GM12891 (cell line): ENCODE results near the gene SH3TC2.

Source experiments
- PAX5 ChIP-seq: IDR thresholded peaks from 2 replicates; pipeline ENCODE4 v1.6.1; 2011; ENCODE audit warnings: low read length, moderate library complexity, mild to moderate bottlenecking; ENCODE audit not compliant: insufficient read depth, severe bottlenecking
- POLR2A ChIP-seq: IDR thresholded peaks from 2 replicates; pipeline ENCODE4 v1.6.1; 2011; ENCODE audit warnings: low read depth, low read length, control low read depth
- POLR2AphosphoS5 ChIP-seq: IDR thresholded peaks from 2 replicates; pipeline ENCODE4 v1.6.1; 2011; ENCODE audit warnings: low read depth, low read length, control low read depth
- TAF1 ChIP-seq: IDR thresholded peaks from 2 replicates; pipeline ENCODE4 v1.6.1; 2011; ENCODE audit warnings: low read depth, low read length, control low read depth

DNA sequence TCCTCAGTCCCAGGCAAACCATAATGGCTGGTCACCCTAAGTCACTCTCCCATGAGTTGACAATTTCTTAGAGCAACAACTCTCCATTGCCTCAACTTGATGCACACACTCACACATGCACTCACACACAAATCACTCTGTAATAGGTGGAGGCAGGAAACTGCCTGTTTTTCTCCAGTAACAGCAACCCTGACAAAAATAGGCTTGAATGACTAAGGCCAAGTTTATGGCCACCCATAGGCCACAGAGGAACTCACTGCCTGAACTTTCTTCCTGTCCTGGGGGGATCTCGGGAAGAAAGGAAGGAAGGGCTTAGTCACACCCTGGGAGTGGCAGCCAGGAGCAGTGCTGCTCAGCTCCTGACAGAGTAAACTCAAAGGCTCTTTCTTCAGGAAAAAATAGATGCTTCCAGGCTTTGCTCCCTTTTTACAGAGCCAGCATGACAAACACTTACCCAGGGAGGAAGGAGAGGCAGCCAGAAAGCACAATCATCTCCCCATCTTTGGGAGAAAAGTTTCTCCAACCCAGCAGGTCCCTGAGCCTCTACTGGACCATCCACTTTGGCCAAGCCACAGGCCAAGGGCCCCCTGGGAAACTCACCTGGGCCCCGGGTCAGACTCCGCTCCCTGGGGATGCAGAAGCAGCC lies 368 bp downstream of the SH3TC2 start:
- TF ChIP-seq POLR2AphosphoS5 (no peak), POLR2A (no peak), TAF1 (no peak), PAX5 (no peak)
